ENCODE measurements around the gene LRMDA. TPM values are rescaled to one million over a fixed set of nuclear protein-coding genes. Genes with fewer than 3 reads are reported as not detected.

The LRMDA gene
- polyA plus RNA-seq, 3 donors: 39.8 to 59.6 (median 56.4) TPM

DNA sequence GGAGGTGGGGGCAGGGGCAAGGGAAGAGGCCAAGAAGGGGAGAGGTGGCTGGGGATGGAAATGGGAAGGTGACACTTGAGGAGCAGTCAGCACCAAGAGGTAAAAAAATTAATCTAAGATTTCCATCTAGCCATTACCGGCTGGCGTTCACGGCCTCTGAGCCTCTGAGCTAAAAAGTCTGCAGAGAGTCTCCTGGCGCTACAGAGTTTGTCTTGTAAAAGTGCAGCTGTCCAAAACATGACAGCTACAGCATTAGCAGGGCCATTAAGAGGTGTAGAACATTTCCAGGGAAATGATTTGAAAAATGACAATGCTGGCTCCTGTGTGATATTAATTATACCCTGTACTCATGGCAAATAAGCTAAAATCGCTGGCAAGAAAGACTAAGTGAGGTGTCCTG, 167.6 kb downstream of the LRMDA start:
- intact Hi-C loops (cut with micrococcal nuclease): no loop called here
- no peak overlapping the region for H3K9ac ChIP-seq (ENCODE audit: insufficient read depth, low read length, poor library complexity, severe bottlenecking)

DNA sequence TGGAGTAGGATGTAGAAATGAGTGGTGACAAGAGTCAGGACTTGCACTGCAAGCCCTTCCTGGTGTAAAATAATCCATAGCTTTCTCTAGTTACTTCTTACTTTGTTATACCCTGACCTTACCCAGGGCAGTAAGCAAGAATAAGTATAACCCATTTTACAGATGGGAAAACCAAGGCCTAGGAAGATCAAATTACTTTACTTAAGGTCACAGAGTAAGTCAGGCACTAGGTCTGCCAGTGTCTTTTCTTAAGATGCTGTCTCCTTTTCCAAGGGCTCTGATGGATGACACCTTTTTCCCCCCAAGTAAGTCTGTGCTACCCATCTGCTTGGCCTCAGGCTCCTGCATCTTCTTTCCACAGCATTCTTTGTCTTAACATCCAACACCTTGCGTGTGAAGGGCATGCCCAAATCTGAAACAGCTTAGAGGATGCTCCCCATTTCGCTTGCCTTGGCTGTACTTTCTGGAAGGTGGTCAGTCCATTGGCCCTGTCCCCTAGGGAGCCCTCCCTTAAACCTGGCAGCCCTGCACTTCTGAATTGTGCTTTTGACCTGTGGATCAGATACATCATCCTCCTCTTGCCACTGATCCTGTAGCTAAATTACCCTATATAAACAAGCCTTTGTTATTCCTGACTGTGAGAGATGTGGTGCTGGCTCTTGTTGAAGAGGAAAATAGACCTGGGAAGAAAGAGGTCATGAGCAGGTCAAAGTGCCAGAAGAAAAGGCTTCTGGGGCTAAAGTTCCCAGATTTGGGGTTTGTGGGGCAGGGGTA, 168.6 kb downstream of the LRMDA start:
- Mint-ChIP-seq H3K4me1 (no peaks in the 10 kb centered on the region), H3K9me3 (no peaks in the 10 kb centered on the region), H3K27ac (no peak overlapping the region), H3K4me3 (no peak overlapping the region), H3K27me3 (ENCODE audit: low read depth in 3 of 3) (peaks cover 0 to 2% (median 0%) of the 10 kb centered on the region in 3 donors), H3K36me3 (peaks cover 2 to 3% of the 10 kb centered on the region in 2 donors)
- Histone ChIP-seq H3K27me3 (ENCODE audit: control insufficient read depth in 2 of 2, insufficient read depth in 2 of 2, low read length in 2 of 2) (no peaks in the 10 kb centered on the region), H3K9me3 (replicated peaks in 1 of 2; ENCODE audit: control insufficient read depth in 1 of 2, insufficient read depth in 1 of 2, low read length in 2 of 2) (no peaks in the 10 kb centered on the region), H2AFZ (ENCODE audit: insufficient read depth, low read depth, low read length, poor library complexity, severe bottlenecking) (no peak overlapping the region), H3K79me2 (ENCODE audit: insufficient read depth, low read length) (peaks cover 43% of the 10 kb centered on the region), H4K20me1 (ENCODE audit: insufficient read depth, low read length) (peaks cover 3% of the 10 kb centered on the region), H3K27ac (ENCODE audit: low read depth in 1 of 2, low read length in 2 of 2) (no peak overlapping the region), H3K9ac (ENCODE audit: insufficient read depth, low read length, poor library complexity, severe bottlenecking) (no peak overlapping the region), H3K36me3 (replicated peaks in 1 of 2; ENCODE audit: control insufficient read depth in 1 of 2, insufficient read depth in 2 of 2, low read length in 2 of 2) (no peaks in the 10 kb centered on the region), H3K4me3 (replicated peaks in 1 of 3; ENCODE audit: low read depth in 2 of 3, low read length in 3 of 3) (no peak overlapping the region), H3K4me2 (replicated peaks; ENCODE audit: extremely low read depth, low read length, poor library complexity, severe bottlenecking) (no peak overlapping the region), H3K4me1 (ENCODE audit: control insufficient read depth in 1 of 2, insufficient read depth in 2 of 2, low read length in 2 of 2) (no peaks in the 10 kb centered on the region)
- DNase-seq: no peak
- TF ChIP-seq, protein P1, sequence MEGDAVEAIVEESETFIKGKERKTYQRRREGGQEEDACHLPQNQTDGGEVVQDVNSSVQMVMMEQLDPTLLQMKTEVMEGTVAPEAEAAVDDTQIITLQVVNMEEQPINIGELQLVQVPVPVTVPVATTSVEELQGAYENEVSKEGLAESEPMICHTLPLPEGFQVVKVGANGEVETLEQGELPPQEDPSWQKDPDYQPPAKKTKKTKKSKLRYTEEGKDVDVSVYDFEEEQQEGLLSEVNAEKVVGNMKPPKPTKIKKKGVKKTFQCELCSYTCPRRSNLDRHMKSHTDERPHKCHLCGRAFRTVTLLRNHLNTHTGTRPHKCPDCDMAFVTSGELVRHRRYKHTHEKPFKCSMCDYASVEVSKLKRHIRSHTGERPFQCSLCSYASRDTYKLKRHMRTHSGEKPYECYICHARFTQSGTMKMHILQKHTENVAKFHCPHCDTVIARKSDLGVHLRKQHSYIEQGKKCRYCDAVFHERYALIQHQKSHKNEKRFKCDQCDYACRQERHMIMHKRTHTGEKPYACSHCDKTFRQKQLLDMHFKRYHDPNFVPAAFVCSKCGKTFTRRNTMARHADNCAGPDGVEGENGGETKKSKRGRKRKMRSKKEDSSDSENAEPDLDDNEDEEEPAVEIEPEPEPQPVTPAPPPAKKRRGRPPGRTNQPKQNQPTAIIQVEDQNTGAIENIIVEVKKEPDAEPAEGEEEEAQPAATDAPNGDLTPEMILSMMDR (IDR thresholded peaks at IDR 0.05): no peak
- intact Hi-C loops (cut with micrococcal nuclease): no loop called here
- WGBS (ENCODE audit: insufficient coverage): 100% methylated on average over 2 of the region's 2 CpGs

More for the DNA sequence above, 167.6 kb downstream of the LRMDA start:
- Mint-ChIP-seq H3K27me3 (ENCODE audit: low read depth in 3 of 3) (peaks cover 0 to 2% (median 0%) of the 10 kb centered on the region in 3 donors), H3K4me1 (no peaks in the 10 kb centered on the region), H3K4me3 (no peak overlapping the region), H3K27ac (peak overlapping the region in 1 of 7 donors; percentile 11), H3K9me3 (no peaks in the 10 kb centered on the region), H3K36me3 (peaks cover 2% of the 10 kb centered on the region in 2 donors)
- WGBS (ENCODE audit: insufficient coverage): 100% methylated on average over 4 of the region's 5 CpGs
- no peaks in the 10 kb centered on the region for H3K9me3 ChIP-seq (replicated peaks in 1 of 2; ENCODE audit: control insufficient read depth in 1 of 2, insufficient read depth in 1 of 2, low read length in 2 of 2)
- no peak overlapping the region for H3K4me2 ChIP-seq (replicated peaks; ENCODE audit: extremely low read depth, low read length, poor library complexity, severe bottlenecking)
- peaks cover 43% of the 10 kb centered on the region for H3K79me2 ChIP-seq (ENCODE audit: insufficient read depth, low read length)
- H3K27ac ChIP-seq (ENCODE audit: low read depth in 1 of 2, low read length in 2 of 2): no peak overlapping the region
- H3K27me3 ChIP-seq (ENCODE audit: control insufficient read depth in 2 of 2, insufficient read depth in 2 of 2, low read length in 2 of 2): no peaks in the 10 kb centered on the region
- no peaks in the 10 kb centered on the region for H3K4me1 ChIP-seq (ENCODE audit: control insufficient read depth in 1 of 2, insufficient read depth in 2 of 2, low read length in 2 of 2)
- peaks cover 0 to 1% of the 10 kb centered on the region in 2 donors for H3K36me3 ChIP-seq (replicated peaks in 1 of 2; ENCODE audit: control insufficient read depth in 1 of 2, insufficient read depth in 2 of 2, low read length in 2 of 2)
- DNase-seq: no peak
- H4K20me1 ChIP-seq (ENCODE audit: insufficient read depth, low read length): peaks cover 3% of the 10 kb centered on the region
- TF ChIP-seq, protein P1 (IDR thresholded peaks at IDR 0.05): no peak
- H3K4me3 ChIP-seq (replicated peaks in 1 of 3; ENCODE audit: low read depth in 2 of 3, low read length in 3 of 3): no peak overlapping the region
- no peak overlapping the region for H2AFZ ChIP-seq (ENCODE audit: insufficient read depth, low read depth, low read length, poor library complexity, severe bottlenecking)

Data from CD14-positive monocyte (primary cell).